ENCODE measurements around the gene GRIN2B.

GRCh38 chr12:13950502-13950901 lies 30.9 kb downstream of the GRIN2B start:
- TF ChIP-seq CTCF (conservative IDR thresholded peaks at IDR 0.05; ENCODE audit: low read depth, low read length): no peak
- TF ChIP-seq EZH2 (IDR thresholded peaks at IDR 0.05; ENCODE audit: borderline replicate concordance, low read depth, low read length, poor library complexity, severe bottlenecking): no peak

Data from A673 (cell line).